ENCODE measurements around the gene MLN. TPM values are rescaled to one million over a fixed set of nuclear protein-coding genes. Genes with fewer than 3 reads are reported as not detected.

The MLN gene
- total RNA-seq, 4 donors from 2014 or later, result not detected

DNA sequence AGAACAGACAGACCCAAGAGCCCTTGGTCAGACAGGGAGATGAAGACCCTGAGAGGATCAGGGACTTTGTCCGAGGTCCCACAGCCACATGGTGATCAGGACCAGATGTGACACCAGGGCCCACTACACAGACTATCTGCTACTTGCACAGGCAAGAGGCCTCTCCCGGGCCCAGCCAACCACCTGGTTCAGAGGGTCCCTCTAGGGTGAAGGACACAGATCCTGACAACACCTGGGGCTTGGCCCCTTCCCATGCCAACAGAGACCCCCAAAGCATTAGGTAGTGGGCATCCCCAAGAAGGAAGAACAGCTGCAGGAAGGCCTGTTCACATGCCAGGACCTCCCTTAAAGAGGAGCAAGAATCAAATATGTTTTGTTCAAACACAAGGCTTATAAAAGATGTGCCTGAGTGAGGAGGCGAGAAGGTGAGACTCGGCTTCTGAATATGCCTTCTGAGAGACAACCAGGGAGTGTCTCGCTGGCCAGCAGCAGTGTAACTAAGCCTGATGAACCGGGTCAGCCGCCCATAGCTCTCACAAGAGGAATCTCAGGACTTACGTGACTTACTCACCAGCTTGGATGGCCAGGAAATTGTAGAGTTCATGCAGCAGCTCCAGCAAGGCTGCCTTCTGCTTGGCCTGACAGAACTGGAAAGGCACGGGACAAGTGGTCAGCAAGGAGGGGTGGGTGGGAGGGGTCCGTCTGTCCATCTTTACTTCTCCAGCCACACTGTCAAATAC, 19.9 kb downstream of the MLN start:
- TF ChIP-seq, protein P1, sequence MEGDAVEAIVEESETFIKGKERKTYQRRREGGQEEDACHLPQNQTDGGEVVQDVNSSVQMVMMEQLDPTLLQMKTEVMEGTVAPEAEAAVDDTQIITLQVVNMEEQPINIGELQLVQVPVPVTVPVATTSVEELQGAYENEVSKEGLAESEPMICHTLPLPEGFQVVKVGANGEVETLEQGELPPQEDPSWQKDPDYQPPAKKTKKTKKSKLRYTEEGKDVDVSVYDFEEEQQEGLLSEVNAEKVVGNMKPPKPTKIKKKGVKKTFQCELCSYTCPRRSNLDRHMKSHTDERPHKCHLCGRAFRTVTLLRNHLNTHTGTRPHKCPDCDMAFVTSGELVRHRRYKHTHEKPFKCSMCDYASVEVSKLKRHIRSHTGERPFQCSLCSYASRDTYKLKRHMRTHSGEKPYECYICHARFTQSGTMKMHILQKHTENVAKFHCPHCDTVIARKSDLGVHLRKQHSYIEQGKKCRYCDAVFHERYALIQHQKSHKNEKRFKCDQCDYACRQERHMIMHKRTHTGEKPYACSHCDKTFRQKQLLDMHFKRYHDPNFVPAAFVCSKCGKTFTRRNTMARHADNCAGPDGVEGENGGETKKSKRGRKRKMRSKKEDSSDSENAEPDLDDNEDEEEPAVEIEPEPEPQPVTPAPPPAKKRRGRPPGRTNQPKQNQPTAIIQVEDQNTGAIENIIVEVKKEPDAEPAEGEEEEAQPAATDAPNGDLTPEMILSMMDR (IDR thresholded peaks at IDR 0.05), result no peak
- ATAC-seq (ENCODE audit: low FRiP score) (no peak), DNase-seq (ENCODE audit: low spot score) (no peak)

DNA sequence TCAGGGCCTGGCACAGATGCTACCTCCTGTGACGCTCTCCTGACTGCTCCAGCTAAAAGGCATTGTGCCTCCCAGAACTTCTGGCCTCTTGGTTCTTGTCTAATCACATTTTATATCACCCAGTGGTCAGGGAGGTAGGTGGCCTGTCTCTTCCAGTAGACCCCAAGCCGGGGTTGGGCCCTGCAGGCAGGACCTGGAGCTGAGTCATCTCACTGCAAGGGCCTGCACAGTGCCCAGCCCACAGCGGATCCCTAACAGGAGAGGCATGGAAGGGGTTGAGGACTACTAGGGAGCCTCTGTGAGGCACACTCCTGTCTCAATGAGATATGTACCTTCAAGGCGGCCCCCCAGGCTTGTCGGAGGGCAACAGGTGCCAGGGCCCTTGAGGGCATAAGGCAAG, 21.2 kb downstream of the MLN start:
- ATAC-seq (ENCODE audit: low FRiP score), result no peak
- TF ChIP-seq, protein P1 (IDR thresholded peaks at IDR 0.05), result no peak
- no peak for DNase-seq (ENCODE audit: low spot score)

DNA sequence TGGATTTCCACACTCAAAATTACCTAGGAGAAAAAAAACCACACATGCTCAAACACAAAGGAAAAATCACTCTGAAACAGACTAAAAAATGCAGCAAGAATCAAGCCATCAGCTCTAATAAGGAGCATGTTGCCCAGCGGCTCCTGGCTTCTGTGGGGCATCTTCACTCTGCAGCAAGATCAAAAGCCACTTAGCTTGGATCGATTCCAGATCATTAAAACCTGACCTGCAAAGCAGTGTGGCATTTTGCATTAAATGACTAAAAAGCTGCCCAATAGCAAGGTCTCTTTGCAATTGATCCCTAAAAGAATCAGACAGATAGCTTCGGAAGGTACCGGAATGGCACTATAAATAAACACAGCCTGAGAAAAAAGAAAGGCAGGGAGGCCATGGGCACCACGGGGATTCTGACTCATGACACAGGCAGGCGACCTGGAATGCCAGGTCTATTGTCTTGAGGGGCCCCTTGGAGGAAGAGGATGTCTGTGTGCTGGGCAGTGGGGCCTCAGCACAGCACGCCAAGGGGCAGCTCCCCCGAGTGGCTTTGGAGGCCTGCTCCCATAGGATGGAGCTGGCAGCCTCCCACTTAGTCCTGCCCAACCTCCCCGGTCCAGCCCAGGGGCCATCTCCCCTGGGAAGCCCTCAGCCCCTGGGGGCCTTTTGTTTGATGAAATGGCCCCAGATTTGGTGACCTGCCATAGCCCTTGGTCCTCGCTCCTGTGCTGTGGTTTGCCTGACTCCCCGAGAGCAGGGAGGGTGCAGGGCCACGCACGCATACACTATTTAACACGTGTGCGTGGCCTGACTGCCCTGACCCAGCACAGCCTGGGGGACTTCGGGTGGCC, 22.4 kb downstream of the MLN start:
- ATAC-seq (ENCODE audit: low FRiP score) (no peak), DNase-seq (ENCODE audit: low spot score) (no peak)
- TF ChIP-seq, protein P1 (IDR thresholded peaks at IDR 0.05), result no peak

DNA sequence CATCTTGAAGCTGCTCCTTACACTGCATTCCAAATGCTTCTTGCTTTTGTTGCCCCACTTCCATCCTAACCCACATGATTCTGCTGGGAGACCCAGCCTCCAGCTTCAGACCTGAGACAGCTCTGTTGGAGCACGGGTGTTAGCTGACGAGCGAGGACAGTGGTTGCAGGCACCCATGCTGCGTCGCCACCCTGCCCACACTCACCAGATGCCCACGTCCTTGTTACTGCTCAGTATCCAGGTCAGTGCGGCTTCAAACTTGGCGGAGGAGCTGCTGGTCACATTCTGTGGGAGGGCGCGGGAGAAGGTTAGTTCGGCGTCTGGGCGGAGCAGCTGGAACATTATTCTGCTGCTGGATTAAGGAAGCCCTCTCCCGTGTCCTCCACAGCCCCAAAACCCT, 23.9 kb downstream of the MLN start:
- no peak for DNase-seq (ENCODE audit: low spot score)
- TF ChIP-seq, protein P1 (IDR thresholded peaks at IDR 0.05), result no peak
- no peak for ATAC-seq (ENCODE audit: low FRiP score)

DNA sequence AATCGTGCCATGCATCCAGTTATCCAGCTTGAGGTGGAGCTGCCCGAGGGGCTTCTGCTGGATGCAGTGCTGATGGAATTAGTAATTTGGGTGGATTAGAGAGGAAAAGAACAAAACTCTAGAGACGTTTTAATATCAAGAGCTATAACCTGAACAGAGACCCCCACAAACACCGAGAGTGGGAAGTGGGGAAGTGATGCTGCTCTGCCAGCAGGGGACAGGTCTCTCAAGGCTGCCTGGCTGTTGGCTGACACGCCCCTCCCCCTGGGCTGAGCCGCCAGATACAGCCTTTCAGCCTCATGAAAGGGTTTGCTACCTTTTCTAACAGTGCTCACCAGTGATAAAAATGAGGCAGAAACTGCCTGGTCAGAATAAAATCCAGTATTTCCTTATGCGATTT, 24.5 kb downstream of the MLN start:
- TF ChIP-seq, protein P1 (IDR thresholded peaks at IDR 0.05), result no peak
- ATAC-seq (ENCODE audit: low FRiP score) (no peak), DNase-seq (ENCODE audit: low spot score) (no peak)

DNA sequence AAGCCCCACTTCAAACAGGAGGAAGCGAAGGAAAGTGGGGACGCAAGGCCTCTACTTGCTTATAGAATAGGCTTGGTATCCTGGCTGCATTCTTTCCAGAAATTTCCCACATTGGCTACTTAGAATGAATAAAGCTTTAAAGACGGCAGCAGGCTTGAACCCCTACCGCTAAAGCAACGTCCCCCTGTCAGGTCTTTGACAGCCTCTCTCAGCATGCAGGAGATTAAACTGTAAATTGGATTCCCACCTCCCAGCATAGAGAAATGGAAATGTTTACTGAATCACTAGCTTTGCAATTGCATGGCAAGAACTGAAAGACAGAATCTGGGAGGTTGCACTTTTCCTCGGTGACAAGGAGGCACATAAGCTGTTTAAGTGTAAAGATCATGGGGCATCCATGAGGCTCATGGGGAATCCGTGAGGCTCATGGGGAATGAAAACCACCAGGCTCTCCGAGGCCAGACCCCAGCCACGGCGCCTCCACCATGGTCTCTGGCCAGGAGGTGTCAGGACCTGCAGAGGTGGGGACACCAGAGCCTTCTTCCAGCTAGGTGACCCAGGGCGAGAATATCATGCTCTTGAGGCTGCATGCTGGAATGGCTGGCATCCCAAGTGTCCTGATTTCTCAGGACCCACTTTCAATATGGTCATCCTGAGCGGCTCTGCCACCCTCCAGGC, 25.2 kb downstream of the MLN start:
- TF ChIP-seq, protein P1 (IDR thresholded peaks at IDR 0.05), result no peak
- ATAC-seq (ENCODE audit: low FRiP score) (no peak), DNase-seq (ENCODE audit: low spot score) (no peak)
